Measurements from ENCODE around the gene CEP57L1.
A peak's percentile ranks its signal among the peaks of the same experiment; 100 is the strongest.
"Not testable (repeated sequence)": the region's sequence is repeated elsewhere in the genome, so short reads cannot be mapped to it uniquely, and the experiment has no call there.

The CEP57L1 gene

GRCh38 chr6:109112663-109113062 is 17.4 kb downstream of the CEP57L1 start:
- not testable (repeated sequence) for H3K4me3 ChIP-seq (ENCODE audit: low read length); H3K27me3 ChIP-seq (replicated peaks; ENCODE audit: control insufficient read depth, insufficient read depth, low read length); H3K9me3 ChIP-seq (ENCODE audit: control insufficient read depth, low read length); H3K9ac ChIP-seq (ENCODE audit: low read length); DNase-seq (ENCODE audit: low read depth); H3K36me3 ChIP-seq (ENCODE audit: control insufficient read depth, insufficient read depth, low read length, severe bottlenecking); H3K4me1 ChIP-seq (ENCODE audit: control insufficient read depth, insufficient read depth, low read length)

GRCh38 chr6:109117346-109118035 is 22.2 kb downstream of the CEP57L1 start:
- no peaks in the 10 kb centered on the region for H3K9me3 ChIP-seq (ENCODE audit: control insufficient read depth, low read length)
- DNase-seq (ENCODE audit: low read depth), result no peak
- no peaks in the 10 kb centered on the region for H3K36me3 ChIP-seq (ENCODE audit: control insufficient read depth, insufficient read depth, low read length, severe bottlenecking)

GRCh38 chr6:109118337-109118736 is 23.0 kb downstream of the CEP57L1 start:
- H3K9ac ChIP-seq (ENCODE audit: low read length), result no peak overlapping the region
- H3K27me3 ChIP-seq (replicated peaks; ENCODE audit: control insufficient read depth, insufficient read depth, low read length), result no peaks in the 10 kb centered on the region
- DNase-seq (ENCODE audit: low read depth), result no peak

More at GRCh38 chr6:109117346-109118035, 22.2 kb downstream of the CEP57L1 start:
- Histone ChIP-seq H3K4me3 (ENCODE audit: low read length) (peak overlapping the region; percentile 28), H3K9ac (ENCODE audit: low read length) (no peak overlapping the region), H3K4me1 (ENCODE audit: control insufficient read depth, insufficient read depth, low read length) (peaks cover 37% of the 10 kb centered on the region), H3K27me3 (replicated peaks; ENCODE audit: control insufficient read depth, insufficient read depth, low read length) (no peaks in the 10 kb centered on the region)

GRCh38 chr6:109118871-109119354 is 23.6 kb downstream of the CEP57L1 start:
- Histone ChIP-seq H3K9ac (ENCODE audit: low read length) (no peak overlapping the region), H3K4me1 (ENCODE audit: control insufficient read depth, insufficient read depth, low read length) (peaks cover 37% of the 10 kb centered on the region), H3K9me3 (ENCODE audit: control insufficient read depth, low read length) (no peaks in the 10 kb centered on the region), H3K36me3 (ENCODE audit: control insufficient read depth, insufficient read depth, low read length, severe bottlenecking) (no peaks in the 10 kb centered on the region), H3K4me3 (ENCODE audit: low read length) (no peak overlapping the region), H3K27me3 (replicated peaks; ENCODE audit: control insufficient read depth, insufficient read depth, low read length) (no peaks in the 10 kb centered on the region)
- DNase-seq (ENCODE audit: low read depth), result no peak

More at GRCh38 chr6:109118337-109118736, 23.0 kb downstream of the CEP57L1 start:
- H3K4me1 ChIP-seq (ENCODE audit: control insufficient read depth, insufficient read depth, low read length), result peaks cover 37% of the 10 kb centered on the region
- H3K4me3 ChIP-seq (ENCODE audit: low read length), result no peak overlapping the region
- no peaks in the 10 kb centered on the region for H3K9me3 ChIP-seq (ENCODE audit: control insufficient read depth, low read length)
- no peaks in the 10 kb centered on the region for H3K36me3 ChIP-seq (ENCODE audit: control insufficient read depth, insufficient read depth, low read length, severe bottlenecking)

GRCh38 chr6:109121411-109121810 is 26.1 kb downstream of the CEP57L1 start:
- DNase-seq (ENCODE audit: low read depth), result peak; percentile 30
- Histone ChIP-seq H3K9me3 (ENCODE audit: control insufficient read depth, low read length) (no peaks in the 10 kb centered on the region), H3K27me3 (replicated peaks; ENCODE audit: control insufficient read depth, insufficient read depth, low read length) (no peaks in the 10 kb centered on the region), H3K36me3 (ENCODE audit: control insufficient read depth, insufficient read depth, low read length, severe bottlenecking) (no peaks in the 10 kb centered on the region), H3K4me3 (ENCODE audit: low read length) (peak overlapping the region; percentile 58), H3K9ac (ENCODE audit: low read length) (peak overlapping the region; percentile 11), H3K4me1 (ENCODE audit: control insufficient read depth, insufficient read depth, low read length) (peaks cover 37% of the 10 kb centered on the region)

- no peak overlapping the region for H3K9ac ChIP-seq (ENCODE audit: low read length)
- peaks cover 20% of the 10 kb centered on the region for H3K4me1 ChIP-seq (ENCODE audit: control insufficient read depth, insufficient read depth, low read length)
- H3K27me3 ChIP-seq (replicated peaks; ENCODE audit: control insufficient read depth, insufficient read depth, low read length), result no peaks in the 10 kb centered on the region
- no peak for DNase-seq (ENCODE audit: low read depth)
- no peaks in the 10 kb centered on the region for H3K36me3 ChIP-seq (ENCODE audit: control insufficient read depth, insufficient read depth, low read length, severe bottlenecking)
- no peaks in the 10 kb centered on the region for H3K9me3 ChIP-seq (ENCODE audit: control insufficient read depth, low read length)
- H3K4me3 ChIP-seq (ENCODE audit: low read length), result no peak overlapping the region
Measured at GRCh38 chr6:109124219-109124618, 28.9 kb downstream of the CEP57L1 start.

GRCh38 chr6:109125504-109125903 is 30.2 kb downstream of the CEP57L1 start:
- no peak for DNase-seq (ENCODE audit: low read depth)
- H3K4me3 ChIP-seq (ENCODE audit: low read length), result no peak overlapping the region
- no peak overlapping the region for H3K9ac ChIP-seq (ENCODE audit: low read length)
- H3K9me3 ChIP-seq (ENCODE audit: control insufficient read depth, low read length), result no peaks in the 10 kb centered on the region
- H3K4me1 ChIP-seq (ENCODE audit: control insufficient read depth, insufficient read depth, low read length), result peaks cover 19% of the 10 kb centered on the region
- no peaks in the 10 kb centered on the region for H3K36me3 ChIP-seq (ENCODE audit: control insufficient read depth, insufficient read depth, low read length, severe bottlenecking)
- no peaks in the 10 kb centered on the region for H3K27me3 ChIP-seq (replicated peaks; ENCODE audit: control insufficient read depth, insufficient read depth, low read length)

- DNase-seq (ENCODE audit: low read depth), result no peak
- H3K9me3 ChIP-seq (ENCODE audit: control insufficient read depth, low read length), result no peaks in the 10 kb centered on the region
- H3K4me3 ChIP-seq (ENCODE audit: low read length), result no peak overlapping the region
- no peak overlapping the region for H3K9ac ChIP-seq (ENCODE audit: low read length)
- H3K4me1 ChIP-seq (ENCODE audit: control insufficient read depth, insufficient read depth, low read length), result no peaks in the 10 kb centered on the region
- no peaks in the 10 kb centered on the region for H3K27me3 ChIP-seq (replicated peaks; ENCODE audit: control insufficient read depth, insufficient read depth, low read length)
- no peaks in the 10 kb centered on the region for H3K36me3 ChIP-seq (ENCODE audit: control insufficient read depth, insufficient read depth, low read length, severe bottlenecking)
Measured at GRCh38 chr6:109130065-109130464, 34.8 kb downstream of the CEP57L1 start.

GRCh38 chr6:109135600-109135999 is 40.3 kb downstream of the CEP57L1 start:
- not testable (repeated sequence) for H3K36me3 ChIP-seq (ENCODE audit: control insufficient read depth, insufficient read depth, low read length, severe bottlenecking); H3K27me3 ChIP-seq (replicated peaks; ENCODE audit: control insufficient read depth, insufficient read depth, low read length); H3K4me1 ChIP-seq (ENCODE audit: control insufficient read depth, insufficient read depth, low read length); H3K9me3 ChIP-seq (ENCODE audit: control insufficient read depth, low read length); DNase-seq (ENCODE audit: low read depth); H3K4me3 ChIP-seq (ENCODE audit: low read length); H3K9ac ChIP-seq (ENCODE audit: low read length)

GRCh38 chr6:109136039-109136438 is 40.7 kb downstream of the CEP57L1 start:
- DNase-seq (ENCODE audit: low read depth); H3K4me3 ChIP-seq (ENCODE audit: low read length); H3K27me3 ChIP-seq (replicated peaks; ENCODE audit: control insufficient read depth, insufficient read depth, low read length); H3K9me3 ChIP-seq (ENCODE audit: control insufficient read depth, low read length); H3K36me3 ChIP-seq (ENCODE audit: control insufficient read depth, insufficient read depth, low read length, severe bottlenecking); H3K4me1 ChIP-seq (ENCODE audit: control insufficient read depth, insufficient read depth, low read length); H3K9ac ChIP-seq (ENCODE audit: low read length): not testable (repeated sequence)

- H3K27me3 ChIP-seq (replicated peaks; ENCODE audit: control insufficient read depth, insufficient read depth, low read length); H3K9me3 ChIP-seq (ENCODE audit: control insufficient read depth, low read length); H3K9ac ChIP-seq (ENCODE audit: low read length); H3K4me1 ChIP-seq (ENCODE audit: control insufficient read depth, insufficient read depth, low read length); H3K4me3 ChIP-seq (ENCODE audit: low read length); H3K36me3 ChIP-seq (ENCODE audit: control insufficient read depth, insufficient read depth, low read length, severe bottlenecking); DNase-seq (ENCODE audit: low read depth): not testable (repeated sequence)
Measured at GRCh38 chr6:109136530-109136929, 41.2 kb downstream of the CEP57L1 start.

GRCh38 chr6:109139109-109139508 is 43.8 kb downstream of the CEP57L1 start:
- Histone ChIP-seq H3K9me3 (ENCODE audit: control insufficient read depth, low read length) (no peaks in the 10 kb centered on the region), H3K9ac (ENCODE audit: low read length) (no peak overlapping the region)

More at GRCh38 chr6:109139109-109139508, 43.8 kb downstream of the CEP57L1 start:
- no peak overlapping the region for H3K4me3 ChIP-seq (ENCODE audit: low read length)
- DNase-seq (ENCODE audit: low read depth), result no peak
- peaks cover 9% of the 10 kb centered on the region for H3K36me3 ChIP-seq (ENCODE audit: control insufficient read depth, insufficient read depth, low read length, severe bottlenecking)
- H3K27me3 ChIP-seq (replicated peaks; ENCODE audit: control insufficient read depth, insufficient read depth, low read length), result no peaks in the 10 kb centered on the region
- no peaks in the 10 kb centered on the region for H3K4me1 ChIP-seq (ENCODE audit: control insufficient read depth, insufficient read depth, low read length)

All from adipocyte (in vitro differentiated cells).